Pancreas (tissue), 10 donors: Measurements from ENCODE around the gene TUBB4B. TPM values are rescaled to one million over a fixed set of nuclear protein-coding genes. Genes with fewer than 3 reads are reported as not detected.
A peak's percentile ranks its signal among the peaks of the same experiment; 100 is the strongest.

ENCODE experiments used
- ATAC-seq, 4 donors: fragments of 200-7000 bp; cut with Tn5 transposase; one replicate each; pipeline versions ENCODE4 v1.8.0 to v1.9.1; 2020; ENCODE audit warnings: mild to moderate bottlenecking in 4 of 4, moderate library complexity in 4 of 4
- DNase-seq, 6 donors: peaks; one replicate each; pipeline ENCODE4 v3.0.0-alpha.2; 2020
- FAIRE-seq: peaks from 2 replicates; lab custom pipeline; 2012; peaks lifted over from hg19 to GRCh38; lab: Jason Lieb, UNC
- H3K27ac ChIP-seq, 4 donors: fragments of 200-600 bp; sonication (generic); 1 replicate in 3 of 4; 2 replicates in 1 of 4; pipeline versions ENCODE4 v1.5.0 to v1.8.0; 2020
- H3K27me3 ChIP-seq, 4 donors: fragments of 200-600 bp; one replicate each; pipeline ENCODE4 v1.8.0; 2021
- H3K36me3 ChIP-seq, 3 donors: fragments of 200-600 bp; sonication (generic) in 1 of 3; one replicate each; pipeline versions ENCODE4 v1.5.0 to v1.8.0; 2020 to 2021
- H3K4me1 ChIP-seq, 3 donors: fragments of 200-600 bp; one replicate each; pipeline ENCODE4 v1.8.0; 2021
- H3K4me3 ChIP-seq, 4 donors: fragments of 200-600 bp; sonication (generic) in 2 of 4; one replicate each; pipeline versions ENCODE4 v1.5.0 to v1.8.0; 2020 to 2021
- H3K9me3 ChIP-seq, 4 donors: fragments of 200-600 bp; one replicate each; pipeline ENCODE4 v1.8.0; 2021
- WGBS, 2 donors: extraction: QIAGEN DNeasy Blood & Tissue Kit; methylation state at CpG; one replicate each; pipeline ENCODE4 v1.1.7; 2013; 5-methylcytosine and 5-hydroxymethylcytosine counted together
- intact Hi-C, 3 donors: fragments of 100-400 bp; cut with DNase I; formaldehyde crosslinking; loops; one replicate each; pipeline versions ENCODE4 v1.11.1 to v1.14.2; 2022
- polyA plus RNA-seq, 2 donors: library from polyadenylated mRNA; stranded (reverse); fragments of 200-250 nt; gene quantifications; one replicate each; pipeline ENCODE4 v1.2.3, GENCODE V29; 2013
- total RNA-seq, 6 donors: library from RNA; stranded (reverse); fragmentation: NEBNext Ultra II Directional in 4 of 6; extraction: Animal tissue kit (Norgen Biotek cat#: 25700) in 4 of 6; gene quantifications; one replicate each; pipeline versions ENCODE4 v1.2.1 to v1.2.4, GENCODE V29; 2021 to 2023
- TF ChIP-seq, protein P1 (sequence below), 4 donors: fragments of 200-600 bp; sonication (generic) in 3 of 4; IDR thresholded peaks; one replicate each; pipeline versions ENCODE4 v1.5.0 to v1.8.0; 2021; ENCODE audit warnings: antibody characterized with exemption in 4 of 4
- donor health status: healthy with polysubstance abuse.
- donor health status: DM: no; HTN: no; CAD: no; lungs with moderate emphysema.
- donor health status: DM: no; HTN: no; CAD: no.
- donor health status: control.
- donor health status: control.
- donor health status: Bipolar disorder and iron deficiency.
- donor health status: DM: yes; HTN: yes; CAD: no.
- donor health status: DM: no; HTN: no; CAD: no.
- donor health status: DM: no; HTN: no; CAD: no.
- donor health status: DM: yes; HTN: yes; CAD: no.

TUBB4B gene
- total and polyA plus RNA-seq, 8 donors: 40.9 to 143 (median 72.8) TPM

DNA sequence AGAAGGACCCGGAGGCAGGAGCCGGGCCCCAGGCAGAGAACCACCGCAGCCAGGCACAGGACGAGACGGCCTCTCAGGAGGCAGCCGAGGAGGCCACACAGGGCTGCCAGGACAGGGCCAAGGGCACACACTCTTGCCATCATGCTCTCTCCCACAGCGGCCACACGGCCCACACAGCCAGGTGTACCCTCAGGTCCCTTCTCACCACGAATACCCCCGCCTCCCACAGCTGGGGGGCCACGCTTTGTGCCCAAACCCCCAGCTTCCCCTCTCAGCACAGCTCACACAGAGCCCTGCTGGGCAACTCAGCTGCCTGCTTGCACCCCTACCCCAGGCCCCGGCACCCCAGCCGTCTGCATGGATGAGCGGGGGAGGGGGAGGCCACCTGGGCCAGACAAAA lies 47.3 kb upstream of the TUBB4B start:
- Histone ChIP-seq H3K27ac (peak overlapping the region; percentile 50 to 90 (median 66)), H3K4me1 (peaks cover 27 to 55% (median 36%) of the 10 kb centered on the region in 3 donors), H3K4me3 (peak overlapping the region in 1 of 4 donors; percentile 80), H3K9me3 (no peaks in the 10 kb centered on the region), H3K36me3 (peaks cover 0 to 7% (median 0%) of the 10 kb centered on the region in 3 donors), H3K27me3 (no peaks in the 10 kb centered on the region)
- intact Hi-C loops: loop anchor here in 1 of 3 donors (5.0 kb wide), 1 partner anchor 44 kb away; no protein-coding TSS in a partner anchor
- TF ChIP-seq, protein P1, sequence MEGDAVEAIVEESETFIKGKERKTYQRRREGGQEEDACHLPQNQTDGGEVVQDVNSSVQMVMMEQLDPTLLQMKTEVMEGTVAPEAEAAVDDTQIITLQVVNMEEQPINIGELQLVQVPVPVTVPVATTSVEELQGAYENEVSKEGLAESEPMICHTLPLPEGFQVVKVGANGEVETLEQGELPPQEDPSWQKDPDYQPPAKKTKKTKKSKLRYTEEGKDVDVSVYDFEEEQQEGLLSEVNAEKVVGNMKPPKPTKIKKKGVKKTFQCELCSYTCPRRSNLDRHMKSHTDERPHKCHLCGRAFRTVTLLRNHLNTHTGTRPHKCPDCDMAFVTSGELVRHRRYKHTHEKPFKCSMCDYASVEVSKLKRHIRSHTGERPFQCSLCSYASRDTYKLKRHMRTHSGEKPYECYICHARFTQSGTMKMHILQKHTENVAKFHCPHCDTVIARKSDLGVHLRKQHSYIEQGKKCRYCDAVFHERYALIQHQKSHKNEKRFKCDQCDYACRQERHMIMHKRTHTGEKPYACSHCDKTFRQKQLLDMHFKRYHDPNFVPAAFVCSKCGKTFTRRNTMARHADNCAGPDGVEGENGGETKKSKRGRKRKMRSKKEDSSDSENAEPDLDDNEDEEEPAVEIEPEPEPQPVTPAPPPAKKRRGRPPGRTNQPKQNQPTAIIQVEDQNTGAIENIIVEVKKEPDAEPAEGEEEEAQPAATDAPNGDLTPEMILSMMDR (IDR thresholded peaks at IDR 0.05): no peak
- 51 to 63% methylated on average over 9 to 14 of the region's 14 CpGs for WGBS, 2 donors
- no peak for DNase-seq
- FAIRE-seq: no peak
- ATAC-seq: no peak

DNA sequence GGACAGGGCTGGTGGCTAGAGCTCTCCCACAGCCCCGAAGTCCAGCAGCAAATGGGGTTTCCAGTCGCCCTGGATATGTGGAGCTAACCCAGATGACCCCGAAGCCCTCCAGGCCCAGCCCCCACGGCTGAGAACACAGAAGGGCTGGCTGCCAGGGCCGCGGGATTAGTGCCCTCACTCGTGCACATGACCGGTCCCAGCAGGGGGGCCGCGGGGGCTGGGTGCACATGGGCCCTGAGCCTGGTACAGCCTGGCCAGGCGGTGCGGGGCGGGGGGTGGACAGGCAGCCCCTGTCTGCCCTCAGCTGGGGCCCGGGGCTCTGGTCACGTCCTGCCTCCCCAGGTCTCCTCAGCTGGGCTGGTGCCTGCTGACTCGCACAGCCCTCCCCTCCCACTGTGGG lies 46.7 kb upstream of the TUBB4B start:
- Histone ChIP-seq H3K4me3 (peak overlapping the region in 2 of 4 donors; percentile 57 to 80), H3K27me3 (no peaks in the 10 kb centered on the region), H3K27ac (peak overlapping the region; percentile 60 to 90 (median 74)), H3K4me1 (peaks cover 27 to 52% (median 35%) of the 10 kb centered on the region in 3 donors), H3K9me3 (no peaks in the 10 kb centered on the region), H3K36me3 (peaks cover 0 to 7% (median 0%) of the 10 kb centered on the region in 3 donors)
- intact Hi-C loops: loop anchor here in 1 of 3 donors (5.0 kb wide), 1 partner anchor 43 kb away; no protein-coding TSS in a partner anchor
- ATAC-seq (peak; percentile 22 to 44 (median 33)), DNase-seq (peak; percentile 78 to 93 (median 90)), FAIRE-seq (no peak)
- TF ChIP-seq, protein P1 (IDR thresholded peaks at IDR 0.05): no peak
- WGBS, 2 donors: 17% methylated on average over 12 to 16 of the region's 16 CpGs

DNA sequence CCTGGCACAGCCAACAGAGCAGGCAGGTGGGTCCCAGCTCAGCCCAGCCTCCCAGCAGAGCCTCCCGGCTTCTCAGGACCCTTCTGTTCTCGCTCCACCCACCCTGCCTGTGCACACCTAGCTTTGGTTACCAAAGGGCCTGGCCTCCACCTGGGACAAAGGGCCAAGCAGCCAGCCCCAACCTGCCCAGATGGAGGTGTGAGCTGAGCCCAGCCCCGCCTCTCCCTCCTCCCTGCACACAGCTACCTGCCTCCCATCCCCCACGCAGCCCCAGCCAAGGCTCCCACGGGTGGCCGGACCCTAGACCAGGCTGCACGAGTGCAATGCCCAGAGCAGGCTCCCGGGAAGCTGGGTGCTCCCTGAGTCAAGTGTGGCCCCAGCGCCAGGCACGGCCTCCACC lies 46.2 kb upstream of the TUBB4B start:
- intact Hi-C loops: loop anchor here in 1 of 3 donors (5.0 kb wide), 1 partner anchor 42 kb away; no protein-coding TSS in a partner anchor
- H3K4me1 ChIP-seq: peaks cover 23 to 47% (median 30%) of the 10 kb centered on the region in 3 donors
- no peaks in the 10 kb centered on the region for H3K9me3 ChIP-seq
- peak; percentile 26 to 58 (median 46) for ATAC-seq
- peaks cover 0 to 7% (median 0%) of the 10 kb centered on the region in 3 donors for H3K36me3 ChIP-seq
- peak overlapping the region in 3 of 4 donors; percentile 10 to 80 (median 57) for H3K4me3 ChIP-seq
- peak overlapping the region; percentile 60 to 90 (median 74) for H3K27ac ChIP-seq
- no peaks in the 10 kb centered on the region for H3K27me3 ChIP-seq
- DNase-seq: peak in 5 of 6 donors; percentile 77 to 89 (median 84)
- 17 to 20% methylated on average over 8 to 10 of the region's 10 CpGs for WGBS, 2 donors
- TF ChIP-seq, protein P1 (IDR thresholded peaks at IDR 0.05): no peak
- FAIRE-seq: no peak

DNA sequence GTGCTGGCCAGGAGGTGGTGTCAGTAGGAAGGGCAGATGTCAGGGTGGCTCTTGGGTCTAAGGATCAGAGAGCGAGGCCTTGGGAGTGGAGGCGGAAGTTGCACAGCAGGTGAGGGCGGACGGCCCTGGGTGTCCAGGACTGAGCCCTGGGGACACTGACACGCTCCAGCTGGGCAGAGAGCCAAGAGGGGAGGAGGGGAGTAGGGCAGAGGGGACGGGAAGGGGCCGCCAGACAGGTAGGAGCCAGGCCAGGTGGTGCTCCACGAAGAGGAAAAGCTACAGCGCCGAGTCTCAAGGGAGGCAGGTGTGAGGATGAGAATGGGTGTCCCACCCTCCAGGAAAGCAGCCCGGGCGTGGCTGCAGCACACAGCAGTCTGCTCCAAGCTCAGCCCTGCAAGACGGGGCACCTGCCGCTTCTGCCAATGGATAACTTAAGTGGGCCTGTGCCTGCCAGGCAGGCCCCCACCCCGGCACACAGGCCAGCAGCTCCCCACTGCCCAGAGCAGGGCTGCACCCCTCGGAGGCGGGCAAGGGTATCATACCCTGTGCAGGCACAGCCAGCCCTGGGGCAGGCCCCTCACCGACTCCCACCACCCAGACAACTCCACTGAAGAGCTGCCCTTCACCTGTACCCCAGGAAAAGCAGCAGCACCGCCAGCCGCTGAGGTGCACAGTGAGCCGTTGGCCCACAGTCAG lies 45.4 kb upstream of the TUBB4B start:
- FAIRE-seq: no peak
- 11 to 24% methylated on average over 19 to 21 of the region's 21 CpGs for WGBS, 2 donors
- H3K27ac ChIP-seq: peak overlapping the region; percentile 60 to 90 (median 74)
- peaks cover 15 to 40% (median 22%) of the 10 kb centered on the region in 3 donors for H3K4me1 ChIP-seq
- peak in 5 of 6 donors; percentile 81 to 91 (median 90) for DNase-seq
- intact Hi-C loops: no loop called here
- H3K27me3 ChIP-seq: no peaks in the 10 kb centered on the region
- TF ChIP-seq, protein P1 (IDR thresholded peaks at IDR 0.05): no peak
- peaks cover 0 to 7% (median 0%) of the 10 kb centered on the region in 3 donors for H3K36me3 ChIP-seq
- ATAC-seq: peak; percentile 9 to 31 (median 18)
- peak overlapping the region; percentile 10 to 80 (median 42) for H3K4me3 ChIP-seq
- H3K9me3 ChIP-seq: no peaks in the 10 kb centered on the region
